Kidney epithelial cell (primary cell): ENCODE data around the gene OR2B2. TPM values are rescaled to one million over a fixed set of nuclear protein-coding genes. Genes with fewer than 3 reads are reported as not detected.
"Not testable (repeated sequence)": the region's sequence is repeated elsewhere in the genome, so short reads cannot be mapped to it uniquely, and the experiment has no call there.

ENCODE experiments used
- DNase-seq: peaks from one replicate; pipeline ENCODE4 v3.0.0-alpha.2; 2010; ENCODE audit warnings: low read depth
- H3K27me3 ChIP-seq: 2 replicates; pipeline ENCODE4 v1.6.0; 2011; ENCODE audit warnings: low read length; ENCODE audit not compliant: control insufficient read depth, insufficient read depth
- H3K36me3 ChIP-seq: 2 replicates; pipeline ENCODE4 v1.5.1; 2011; ENCODE audit warnings: low read length; ENCODE audit not compliant: control insufficient read depth, insufficient read depth
- H3K4me3 ChIP-seq: 2 replicates; pipeline ENCODE4 v1.5.1; 2011; ENCODE audit warnings: low read depth, mild to moderate bottlenecking, control low read depth, low read length
- CTCF ChIP-seq: IDR thresholded peaks from 2 replicates; pipeline ENCODE4 v1.5.1; 2011; ENCODE audit warnings: mild to moderate bottlenecking, moderate library complexity, low read length, control low read depth, inconsistent platforms; ENCODE audit not compliant: insufficient read depth, poor library complexity, severe bottlenecking
- total RNA-seq: library from RNA; depleted of rRNA; stranded (reverse); fragments of >200 nt; gene quantifications from 2 replicates; pipeline ENCODE4 v1.2.3, GENCODE V29; 2015

Gene OR2B2
- not detected in 2 replicates for total RNA-seq

GRCh38 chr6:27911956-27912446 lies at the start of gene OR2B2:
Gene OR2B2 (minus strand): TSS chr6:27912396. CDS start chr6:27912319, 77 bp downstream.
- H3K4me3 ChIP-seq: no peak within 1 kb of the TSS
- no peaks in the 10 kb centered on the region for H3K36me3 ChIP-seq
- DNase-seq: no peak
- no peak for TF ChIP-seq CTCF
- no peaks in the 10 kb centered on the region for H3K27me3 ChIP-seq

- no peak for TF ChIP-seq CTCF
- Histone ChIP-seq H3K27me3 (no peaks in the 10 kb centered on the region), H3K4me3 (no peak overlapping the region), H3K36me3 (no peaks in the 10 kb centered on the region)
- no peak for DNase-seq
Measured at GRCh38 chr6:27957516-27957915, 45.3 kb upstream of the OR2B2 start.

- Histone ChIP-seq H3K36me3 (no peaks in the 10 kb centered on the region), H3K27me3 (no peaks in the 10 kb centered on the region), H3K4me3 (no peak within 1 kb of the TSS)
- DNase-seq: no peak
- no peak for TF ChIP-seq CTCF
Measured at GRCh38 chr6:27956941-27957340, 44.7 kb upstream of the OR2B2 start, which contains the start of gene OR2B6. Gene OR2B6 (plus strand): TSS chr6:27957241. CDS start chr6:27957241, 0 bp downstream.

- no peak for TF ChIP-seq CTCF
- DNase-seq: no peak
- Histone ChIP-seq H3K36me3 (no peaks in the 10 kb centered on the region), H3K4me3 (no peak overlapping the region), H3K27me3 (no peaks in the 10 kb centered on the region)
Measured at GRCh38 chr6:27951040-27951439, 38.8 kb upstream of the OR2B2 start.

GRCh38 chr6:27948237-27948636 lies 36.0 kb upstream of the OR2B2 start:
- Histone ChIP-seq H3K4me3 (no peak overlapping the region), H3K27me3 (no peaks in the 10 kb centered on the region), H3K36me3 (no peaks in the 10 kb centered on the region)
- TF ChIP-seq CTCF: no peak
- no peak for DNase-seq

- DNase-seq, H3K4me3 ChIP-seq, H3K27me3 ChIP-seq, H3K36me3 ChIP-seq: not testable (repeated sequence)
Measured at GRCh38 chr6:27943072-27943471, 30.9 kb upstream of the OR2B2 start.
